ENCODE data around the gene ISLR2.

GRCh38 chr15:74108111-74108510, 22.3 kb upstream of the ISLR2 start:
- TF ChIP-seq EZH2 (IDR thresholded peaks at IDR 0.05; ENCODE audit: insufficient read depth, poor library complexity, severe bottlenecking) (no peak), EZH2phosphoT487 (IDR thresholded peaks at IDR 0.05; ENCODE audit: insufficient read depth, low read depth) (no peak)

All from GM23248 (cell line).